AG20443 (cell line): ENCODE measurements around the gene SEMA5B.

Experiments
- DNase-seq: peaks from one replicate; pipeline ENCODE4 v3.0.0; 2012; ENCODE audit warnings: low spot score, mixed read lengths

SEMA5B gene, protein sequence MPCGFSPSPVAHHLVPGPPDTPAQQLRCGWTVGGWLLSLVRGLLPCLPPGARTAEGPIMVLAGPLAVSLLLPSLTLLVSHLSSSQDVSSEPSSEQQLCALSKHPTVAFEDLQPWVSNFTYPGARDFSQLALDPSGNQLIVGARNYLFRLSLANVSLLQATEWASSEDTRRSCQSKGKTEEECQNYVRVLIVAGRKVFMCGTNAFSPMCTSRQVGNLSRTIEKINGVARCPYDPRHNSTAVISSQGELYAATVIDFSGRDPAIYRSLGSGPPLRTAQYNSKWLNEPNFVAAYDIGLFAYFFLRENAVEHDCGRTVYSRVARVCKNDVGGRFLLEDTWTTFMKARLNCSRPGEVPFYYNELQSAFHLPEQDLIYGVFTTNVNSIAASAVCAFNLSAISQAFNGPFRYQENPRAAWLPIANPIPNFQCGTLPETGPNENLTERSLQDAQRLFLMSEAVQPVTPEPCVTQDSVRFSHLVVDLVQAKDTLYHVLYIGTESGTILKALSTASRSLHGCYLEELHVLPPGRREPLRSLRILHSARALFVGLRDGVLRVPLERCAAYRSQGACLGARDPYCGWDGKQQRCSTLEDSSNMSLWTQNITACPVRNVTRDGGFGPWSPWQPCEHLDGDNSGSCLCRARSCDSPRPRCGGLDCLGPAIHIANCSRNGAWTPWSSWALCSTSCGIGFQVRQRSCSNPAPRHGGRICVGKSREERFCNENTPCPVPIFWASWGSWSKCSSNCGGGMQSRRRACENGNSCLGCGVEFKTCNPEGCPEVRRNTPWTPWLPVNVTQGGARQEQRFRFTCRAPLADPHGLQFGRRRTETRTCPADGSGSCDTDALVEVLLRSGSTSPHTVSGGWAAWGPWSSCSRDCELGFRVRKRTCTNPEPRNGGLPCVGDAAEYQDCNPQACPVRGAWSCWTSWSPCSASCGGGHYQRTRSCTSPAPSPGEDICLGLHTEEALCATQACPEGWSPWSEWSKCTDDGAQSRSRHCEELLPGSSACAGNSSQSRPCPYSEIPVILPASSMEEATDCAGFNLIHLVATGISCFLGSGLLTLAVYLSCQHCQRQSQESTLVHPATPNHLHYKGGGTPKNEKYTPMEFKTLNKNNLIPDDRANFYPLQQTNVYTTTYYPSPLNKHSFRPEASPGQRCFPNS

DNA sequence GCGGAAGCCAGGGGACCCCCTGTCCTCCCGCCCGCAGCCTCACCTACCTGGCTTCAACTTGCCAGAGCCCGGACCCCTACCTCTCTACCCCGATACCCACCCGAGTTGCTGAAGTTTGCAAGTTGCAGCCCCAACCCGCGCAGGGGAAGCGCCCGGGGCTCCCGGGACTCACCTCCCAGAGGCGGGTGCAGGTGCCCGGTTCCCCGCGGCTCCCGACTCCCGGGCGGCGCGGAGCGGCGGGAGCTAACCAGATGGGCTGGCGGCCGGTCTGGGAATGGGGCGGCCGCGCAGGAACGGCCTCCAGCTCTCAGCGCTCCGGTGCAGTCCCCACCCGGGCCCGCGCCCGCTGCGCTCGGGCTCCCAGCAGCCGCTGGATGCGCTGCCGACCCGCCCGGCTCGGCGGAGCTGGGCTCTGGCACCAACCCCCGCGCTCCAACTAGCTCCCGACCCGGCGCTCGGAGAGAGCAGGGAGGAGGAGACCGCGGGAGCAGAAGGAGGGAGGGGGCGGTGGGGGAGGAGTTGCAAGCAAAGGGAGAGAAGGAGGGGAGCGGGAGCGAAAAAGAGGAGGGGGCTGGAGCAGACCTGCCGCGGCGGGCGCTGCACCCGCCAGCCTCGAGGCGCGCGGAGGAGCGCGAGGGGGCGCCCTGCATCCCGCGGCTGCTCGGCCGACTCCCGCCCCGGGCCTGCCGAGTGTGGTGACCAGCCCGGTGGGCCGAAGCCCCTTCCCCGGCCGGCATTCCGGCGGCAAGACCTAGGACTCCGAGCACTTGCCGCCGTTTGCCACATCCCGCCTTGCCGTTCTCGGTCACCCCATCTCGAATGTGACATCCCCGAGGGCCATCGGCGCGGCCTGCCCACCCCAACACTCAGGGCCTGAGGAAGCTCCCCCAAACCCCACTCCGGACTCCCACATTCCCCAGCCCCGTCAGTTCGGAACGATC is at the start of gene SEMA5B:
Gene SEMA5B, minus strand, starts transcription at position 472 of the 941 bp plus-strand sequence. CDS start 66,500 bp downstream, outside the sequence.
- DNase-seq: peak; percentile 63

DNA sequence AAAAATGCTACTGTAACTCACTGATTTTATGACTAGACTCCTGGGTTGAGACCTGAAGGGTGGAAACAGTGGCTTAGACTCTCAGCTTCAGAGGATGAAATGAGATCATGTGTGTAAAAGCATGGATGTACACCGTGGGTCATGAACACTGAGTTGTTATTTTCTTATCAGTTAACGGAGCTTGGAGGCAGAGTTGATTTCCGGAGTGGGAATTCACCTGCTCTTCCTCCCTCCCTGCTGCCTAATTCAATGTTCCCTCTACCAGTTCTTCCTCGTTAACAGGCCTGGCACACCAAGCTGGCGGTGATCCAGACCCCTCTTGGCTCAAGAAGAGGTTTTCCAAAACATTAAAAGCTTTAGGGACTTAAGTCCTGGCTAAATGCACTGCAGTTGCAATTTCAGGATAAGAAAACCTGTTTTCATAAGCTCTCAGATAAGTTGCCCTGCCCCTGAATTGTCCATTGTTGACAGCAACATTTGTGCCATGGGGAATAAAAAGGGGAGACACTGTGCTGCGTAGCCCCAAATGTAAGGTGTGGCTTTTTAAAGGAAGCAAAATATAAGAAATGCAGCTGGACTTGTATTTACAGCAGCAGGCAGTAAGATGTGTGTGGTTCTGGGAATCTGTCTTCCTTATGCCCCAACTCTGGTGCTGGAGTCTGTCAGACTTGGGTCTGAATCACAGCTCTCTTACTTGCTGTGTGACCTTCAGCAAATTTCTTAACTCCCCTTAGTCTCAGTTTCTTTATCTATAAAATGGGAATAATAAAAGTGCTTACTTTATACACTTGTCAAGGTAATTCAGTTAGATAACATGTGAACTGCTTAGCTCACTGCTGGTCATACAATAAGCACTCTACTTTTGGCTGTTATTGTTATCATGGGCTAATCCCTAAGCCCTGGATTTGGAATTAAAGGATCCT is 49.2 kb upstream of the SEMA5B start:
- DNase-seq: no peak

DNA sequence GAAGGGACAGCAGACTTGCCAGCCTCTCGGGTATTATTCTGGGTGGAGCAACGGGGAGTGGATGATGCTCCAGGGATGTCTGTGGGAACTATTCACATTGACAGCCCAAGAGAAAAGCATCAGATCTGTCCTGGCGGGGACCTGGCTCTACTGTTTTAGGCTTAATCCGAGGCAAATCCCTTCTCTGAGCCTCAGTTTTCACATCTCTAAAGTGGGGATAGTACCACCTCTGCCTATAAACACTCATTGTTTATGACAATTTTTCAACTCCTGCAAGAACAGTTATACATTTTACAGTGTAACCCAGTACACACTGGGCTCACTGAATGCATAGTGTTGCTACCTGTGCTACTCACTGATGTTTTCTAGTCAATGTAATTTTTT is 48.5 kb upstream of the SEMA5B start:
- DNase-seq: no peak

DNA sequence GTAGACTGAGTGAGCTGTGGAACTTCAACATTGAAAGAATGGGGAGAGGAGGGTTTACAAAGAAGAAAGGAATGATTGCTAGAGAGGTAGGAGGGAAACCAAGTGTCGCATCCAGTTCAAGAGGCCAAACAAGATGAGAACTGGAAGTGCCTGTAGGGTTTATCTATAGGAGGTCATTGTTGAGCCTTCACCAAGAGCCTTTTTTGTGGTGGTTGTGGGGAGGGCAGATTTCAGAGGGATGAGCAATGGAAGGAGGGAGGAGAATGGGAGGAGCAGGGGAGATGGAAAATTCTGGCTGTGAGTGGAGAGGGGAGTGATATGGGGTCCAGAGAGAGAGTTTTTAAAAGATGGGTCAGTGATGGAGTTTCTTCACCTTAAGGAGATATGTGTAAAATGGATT is 47.8 kb upstream of the SEMA5B start:
- no peak for DNase-seq

DNA sequence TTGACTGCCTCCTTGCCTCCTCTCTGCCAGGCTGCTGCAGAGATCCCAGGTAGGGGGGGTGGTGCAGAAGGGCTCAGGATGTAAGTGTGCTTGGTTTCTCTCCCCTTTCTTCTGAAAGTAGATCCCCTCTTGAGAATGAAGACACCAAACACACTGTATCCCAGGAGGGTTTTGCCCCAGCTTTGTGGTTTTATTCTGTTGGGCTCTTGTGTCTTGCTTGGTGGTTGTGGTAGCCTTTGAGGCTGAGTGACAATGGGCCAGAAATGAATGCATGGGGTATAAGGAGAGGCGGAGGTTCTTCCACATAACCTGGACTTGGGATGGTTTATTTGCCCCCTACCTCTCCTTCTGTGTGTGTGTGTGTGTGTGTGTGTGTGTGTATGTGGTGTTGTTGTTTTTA is 45.0 kb upstream of the SEMA5B start:
- DNase-seq: no peak

DNA sequence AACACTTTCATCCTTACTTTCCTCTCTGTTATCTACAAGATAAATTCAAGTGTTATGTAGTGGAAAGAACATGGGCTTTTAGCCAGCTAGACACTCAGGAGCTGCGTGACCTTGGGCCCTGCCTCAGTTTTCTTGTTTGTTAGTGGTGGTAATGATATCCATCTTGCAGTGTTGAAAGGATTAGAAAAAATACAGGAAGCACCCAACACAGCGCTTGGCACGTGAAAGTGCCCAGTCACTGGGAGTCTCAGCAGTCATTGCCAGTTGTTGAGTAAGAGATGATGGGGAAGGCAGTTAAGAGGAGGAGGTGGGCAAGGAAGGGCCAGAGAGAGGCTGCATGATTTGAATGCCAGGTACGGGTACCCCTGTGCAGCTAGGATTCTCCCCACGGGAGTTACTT is 44.6 kb upstream of the SEMA5B start:
- DNase-seq: no peak

DNA sequence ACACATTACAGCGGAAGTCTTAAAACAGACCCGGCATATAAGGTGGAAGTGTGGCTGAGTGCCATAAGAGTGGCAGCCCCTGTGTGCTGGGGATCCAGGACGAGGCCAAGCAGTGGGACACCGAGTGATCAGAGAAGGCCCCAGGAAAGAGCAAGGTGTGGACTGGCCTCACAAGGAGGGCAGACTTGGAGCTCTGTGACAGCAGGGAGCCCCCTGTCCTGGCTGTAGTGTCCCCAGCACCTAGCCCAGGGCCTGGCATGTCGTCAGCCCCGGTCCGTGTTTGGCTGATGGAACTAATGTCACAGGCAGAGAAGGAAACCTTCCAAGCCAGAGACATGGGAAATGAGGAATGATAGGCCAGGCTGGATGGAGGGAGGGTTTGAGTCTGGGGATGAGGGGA is 44.0 kb upstream of the SEMA5B start:
- DNase-seq: no peak

DNA sequence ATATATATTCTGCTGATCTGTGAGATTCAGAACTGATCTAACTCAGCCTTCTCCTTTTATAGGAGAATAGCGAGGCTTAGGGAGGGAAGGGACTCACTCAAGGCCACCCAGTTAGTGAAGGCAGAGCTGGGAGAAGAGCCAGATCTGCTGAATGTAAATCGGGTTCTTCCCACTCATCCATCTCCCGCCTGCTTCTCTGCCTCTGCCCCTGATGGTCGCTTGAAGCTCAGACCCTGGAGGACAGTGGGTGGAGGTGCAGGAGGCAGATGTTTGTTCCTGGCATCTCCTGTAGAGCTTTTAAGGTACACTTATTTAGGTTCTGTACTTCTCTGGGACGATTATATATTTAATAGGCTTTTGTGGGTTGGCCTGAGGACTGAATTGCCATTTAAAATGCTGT is 43.6 kb upstream of the SEMA5B start:
- no peak for DNase-seq

DNA sequence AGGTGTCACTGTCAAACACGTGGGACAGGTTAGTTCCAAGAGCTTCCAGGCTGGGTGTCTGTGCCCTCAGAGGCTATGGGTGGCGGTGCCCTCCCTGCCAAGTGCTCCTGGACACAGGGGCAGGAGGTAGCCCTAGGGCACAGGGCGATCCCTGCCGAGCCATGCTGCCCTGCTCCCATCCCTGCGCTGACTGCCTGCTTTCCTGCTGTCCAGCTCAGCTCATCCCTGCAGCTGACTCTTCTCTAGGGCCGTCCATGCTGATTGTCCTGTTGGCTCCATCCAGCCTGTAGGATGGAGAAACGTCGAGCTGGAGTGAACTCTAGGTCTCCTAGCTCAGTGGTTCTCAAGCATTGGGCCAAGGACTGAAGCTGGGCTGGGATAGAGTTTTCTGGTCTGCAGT is 42.9 kb upstream of the SEMA5B start:
- DNase-seq: no peak

DNA sequence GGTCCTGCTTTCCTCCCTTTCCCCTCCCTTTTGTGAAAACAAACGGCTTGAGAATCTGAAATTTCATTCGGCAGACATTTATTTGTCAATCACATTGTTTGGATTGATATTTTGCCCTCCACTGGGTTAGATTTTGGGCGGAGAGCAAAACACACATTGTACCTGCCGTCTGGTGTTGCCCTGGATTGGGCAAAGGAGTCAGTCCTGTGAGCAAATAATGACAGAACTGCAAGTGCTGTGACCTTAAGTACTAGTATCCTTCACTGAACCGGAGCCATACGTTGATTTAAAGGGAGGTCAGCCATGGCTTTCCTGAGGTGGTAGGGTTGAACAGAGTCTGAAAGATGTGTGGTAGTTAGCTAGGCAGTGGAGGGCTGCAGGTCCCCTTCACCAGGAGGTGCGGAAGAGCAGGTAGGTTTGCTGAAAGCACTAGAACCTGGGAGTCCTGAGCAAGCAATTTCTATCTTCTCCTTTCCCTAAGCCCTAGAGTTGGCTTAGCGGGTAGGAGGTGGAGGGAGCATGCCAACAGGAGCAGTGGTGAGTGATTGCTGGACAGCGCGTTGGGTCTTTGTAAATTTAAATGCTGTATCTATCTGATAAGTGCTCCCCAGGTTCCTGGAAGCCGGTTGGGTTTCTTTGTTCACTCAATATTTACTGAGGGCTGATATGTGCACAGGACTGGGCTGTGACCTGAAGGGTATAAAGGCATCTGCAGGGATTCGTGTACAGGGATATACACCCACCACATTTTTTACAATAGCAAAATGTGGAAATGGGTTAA is 41.2 kb upstream of the SEMA5B start:
- no peak for DNase-seq

DNA sequence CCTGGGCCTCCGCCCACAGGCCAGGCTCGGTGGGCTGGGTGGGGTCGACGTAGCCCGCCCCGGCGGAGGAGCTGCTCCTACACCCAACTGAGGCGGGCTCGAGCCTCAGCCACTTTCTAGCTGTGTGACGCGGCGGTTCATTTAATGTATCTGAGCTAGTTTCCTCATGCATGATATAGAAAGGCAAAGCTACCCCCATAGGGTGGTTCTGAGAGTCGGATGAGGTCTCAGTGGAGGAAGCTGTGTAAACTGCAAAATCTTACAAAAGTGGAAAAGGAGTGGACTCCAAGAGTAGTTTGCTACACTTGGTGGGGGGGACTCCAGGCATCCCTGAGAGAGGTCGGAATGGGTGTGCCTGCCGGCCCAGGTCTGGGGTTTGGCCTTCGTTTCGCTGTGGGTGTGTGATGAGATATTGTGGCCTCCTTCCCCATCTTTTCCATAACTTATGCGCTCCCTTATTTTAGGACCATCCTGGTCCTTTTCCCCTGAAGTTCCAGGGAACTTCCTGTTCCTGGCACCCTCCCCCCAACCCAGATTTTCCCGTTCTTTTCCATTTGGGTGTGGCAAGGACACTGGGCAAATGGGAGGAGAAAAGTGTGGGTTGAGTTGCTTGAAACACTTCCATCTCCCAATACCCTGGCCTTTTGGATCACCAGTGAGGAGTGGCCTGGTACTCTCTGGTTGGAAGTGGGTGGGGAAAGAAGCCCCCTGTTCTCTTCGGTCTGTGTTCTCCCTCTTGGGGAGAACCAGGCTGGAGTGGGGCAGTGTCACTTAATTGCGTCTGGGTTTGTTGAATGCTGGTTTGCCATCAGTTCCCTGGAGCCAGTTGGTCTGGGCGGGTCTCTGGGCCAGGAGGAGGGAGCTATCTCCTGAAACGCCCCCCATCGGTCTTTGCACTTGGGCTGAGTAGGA is 40.4 kb upstream of the SEMA5B start:
- DNase-seq: peak; percentile 51

DNA sequence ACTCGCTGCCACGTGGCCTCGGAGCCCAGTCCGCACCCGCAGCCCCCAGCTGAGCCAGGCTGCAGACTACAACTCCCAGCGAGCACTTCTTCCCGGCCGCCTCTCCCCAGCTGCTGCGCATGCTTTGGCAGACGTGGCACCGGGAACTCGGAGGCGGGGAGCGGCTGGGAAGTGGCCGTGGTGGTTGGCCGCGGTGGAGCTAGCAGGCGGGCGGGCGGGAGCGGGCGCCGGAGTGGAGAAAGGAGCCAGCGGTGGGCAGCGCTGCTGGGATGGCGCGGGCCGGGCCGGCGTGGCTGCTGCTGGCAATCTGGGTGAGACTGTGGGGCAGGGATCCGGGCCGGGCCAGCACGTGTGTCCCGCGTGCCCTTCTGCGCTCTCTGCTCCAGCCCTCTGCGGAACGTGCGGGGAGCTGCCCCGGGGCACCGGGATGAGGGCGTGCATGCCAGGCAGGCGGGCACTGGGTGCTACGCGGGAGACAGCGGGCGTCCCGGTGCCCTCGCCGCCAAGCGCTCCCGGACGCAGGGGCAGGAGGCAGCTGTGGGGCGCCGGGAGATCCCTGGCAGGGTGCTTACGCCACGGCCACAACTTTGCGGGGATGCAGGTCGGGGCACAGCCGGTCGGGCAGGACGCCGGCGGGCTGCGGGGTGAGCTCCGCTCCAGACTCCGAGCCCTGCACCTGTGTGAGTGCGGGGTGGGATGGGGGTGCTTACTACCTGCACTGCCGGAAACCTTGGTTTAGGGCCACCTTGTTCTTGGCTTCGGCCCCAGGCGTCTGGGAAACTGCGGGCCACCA is 39.5 kb upstream of the SEMA5B start, which contains the start of gene PDIA5:
Gene PDIA5, plus strand, starts transcription at position 130 of the 793 bp plus-strand sequence. Its CDS starts 140 bp downstream, at position 270.
- DNase-seq: peak; percentile 98

DNA sequence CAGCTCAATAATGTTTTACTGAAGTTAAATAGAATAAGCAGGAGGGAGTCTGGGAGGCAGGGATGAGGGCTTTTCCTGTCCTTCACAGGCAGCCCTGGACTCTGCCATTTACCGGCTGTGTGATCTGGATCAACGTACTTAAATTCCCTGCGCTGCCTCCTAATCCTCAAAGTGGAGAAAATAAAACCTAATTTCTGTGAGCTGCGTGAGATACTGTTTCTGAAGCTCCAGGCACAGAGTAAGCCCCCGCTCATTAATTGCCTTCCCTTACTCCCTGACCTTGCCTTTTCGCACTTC is 39.0 kb upstream of the SEMA5B start:
- no peak for DNase-seq

DNA sequence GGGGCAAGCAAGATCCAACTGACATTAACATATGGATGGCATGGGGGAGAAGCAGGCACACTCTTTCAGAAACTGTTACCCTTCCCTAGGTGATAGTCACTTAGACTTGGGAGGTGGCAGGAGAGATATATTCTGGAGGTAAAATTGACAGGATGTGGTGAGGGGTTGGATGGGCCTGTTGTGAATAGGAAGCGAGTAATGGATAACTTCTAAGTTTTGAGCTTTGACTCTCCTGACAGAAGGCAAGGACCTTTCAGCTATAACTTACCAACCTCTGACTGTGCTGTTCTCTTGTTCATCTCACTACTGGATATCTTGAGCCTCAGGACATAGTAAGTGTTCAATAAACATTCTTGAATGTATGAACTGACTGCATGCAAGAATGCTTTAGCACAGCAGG is 37.4 kb upstream of the SEMA5B start:
- no peak for DNase-seq

DNA sequence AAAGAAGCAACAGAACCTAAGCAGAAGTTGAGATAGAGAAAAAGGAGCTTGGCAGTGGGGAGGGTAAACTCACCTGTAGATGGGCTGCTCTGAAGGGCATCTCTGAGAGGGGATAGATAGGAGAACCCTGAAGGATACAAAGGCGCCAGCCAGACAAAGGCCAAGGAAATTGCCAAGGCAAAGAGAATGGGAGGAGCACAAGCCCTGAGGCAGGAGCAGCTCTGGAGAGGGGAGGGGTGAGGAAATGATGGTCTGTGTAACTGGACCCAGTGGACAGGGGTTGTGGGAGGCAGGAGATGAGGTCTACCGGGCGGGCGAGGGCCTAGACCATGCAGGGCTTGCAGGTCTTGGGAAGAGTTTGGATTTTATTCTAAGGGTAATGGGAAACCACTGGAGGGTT is 36.9 kb upstream of the SEMA5B start:
- DNase-seq: no peak

DNA sequence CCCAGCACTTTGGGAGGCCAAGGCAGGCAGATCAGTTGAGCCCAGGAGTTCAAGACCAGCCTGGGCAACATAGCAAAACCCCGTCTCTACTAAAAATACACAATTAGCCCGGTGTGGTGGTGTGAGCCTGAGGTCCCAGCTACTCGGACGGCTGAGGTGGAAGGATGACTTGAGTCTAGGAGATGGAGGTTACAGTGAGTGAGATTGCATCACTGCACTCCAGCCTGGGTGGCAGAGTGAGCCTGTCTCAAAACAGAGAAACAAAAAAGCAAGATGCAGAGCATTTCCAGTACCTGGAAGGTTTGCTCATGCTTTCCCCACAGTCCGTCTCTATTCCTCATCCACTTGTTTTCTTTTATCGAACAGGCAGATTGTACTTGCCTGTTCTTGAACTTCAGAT is 35.5 kb upstream of the SEMA5B start:
- no peak for DNase-seq

DNA sequence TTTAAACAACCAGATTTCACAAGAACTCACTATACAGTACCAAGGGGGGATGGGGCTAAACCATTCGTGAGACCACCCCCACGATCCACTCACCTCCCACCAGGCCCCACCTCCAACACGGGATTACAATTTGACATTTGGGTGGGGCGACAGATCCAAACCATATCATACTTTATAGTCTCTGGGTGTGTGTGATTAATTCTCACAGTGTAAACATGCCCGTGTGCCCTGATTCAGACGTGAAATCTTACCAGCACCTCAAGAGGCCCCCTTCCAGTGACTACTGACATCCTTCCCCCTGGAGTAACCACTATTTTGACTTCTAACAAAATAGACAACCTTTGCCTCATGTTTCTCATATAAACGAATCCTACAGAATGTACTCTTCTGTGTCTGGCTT is 34.3 kb upstream of the SEMA5B start:
- DNase-seq: no peak

DNA sequence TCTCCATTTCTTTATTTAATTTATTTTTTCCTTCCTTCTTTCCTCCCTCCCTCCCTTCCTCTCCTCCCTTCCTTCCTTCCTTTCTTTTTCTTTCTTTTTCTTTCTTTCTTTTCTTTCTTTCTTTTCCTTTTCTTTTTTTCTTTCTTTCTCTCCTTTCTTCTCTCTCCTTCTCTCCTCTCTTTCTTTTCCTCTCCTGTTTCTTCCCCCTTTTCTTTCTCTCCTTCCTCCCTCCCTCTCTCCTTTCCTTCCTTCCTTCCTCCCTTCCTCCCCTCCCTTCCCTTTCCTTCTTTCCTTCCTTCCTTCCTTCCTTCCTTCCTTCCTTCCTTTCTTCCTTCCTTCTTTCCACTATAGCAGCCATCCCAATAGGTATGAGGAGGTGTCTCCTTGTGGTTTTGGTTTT is 32.5 kb upstream of the SEMA5B start:
- DNase-seq: no peak
